ENCODE measurements around the gene FGGY. TPM values are rescaled to one million over a fixed set of nuclear protein-coding genes. Genes with fewer than 3 reads are reported as not detected.

Gene FGGY
- total RNA-seq, 1 experiment from 2014 or later: 17.8 TPM

DNA sequence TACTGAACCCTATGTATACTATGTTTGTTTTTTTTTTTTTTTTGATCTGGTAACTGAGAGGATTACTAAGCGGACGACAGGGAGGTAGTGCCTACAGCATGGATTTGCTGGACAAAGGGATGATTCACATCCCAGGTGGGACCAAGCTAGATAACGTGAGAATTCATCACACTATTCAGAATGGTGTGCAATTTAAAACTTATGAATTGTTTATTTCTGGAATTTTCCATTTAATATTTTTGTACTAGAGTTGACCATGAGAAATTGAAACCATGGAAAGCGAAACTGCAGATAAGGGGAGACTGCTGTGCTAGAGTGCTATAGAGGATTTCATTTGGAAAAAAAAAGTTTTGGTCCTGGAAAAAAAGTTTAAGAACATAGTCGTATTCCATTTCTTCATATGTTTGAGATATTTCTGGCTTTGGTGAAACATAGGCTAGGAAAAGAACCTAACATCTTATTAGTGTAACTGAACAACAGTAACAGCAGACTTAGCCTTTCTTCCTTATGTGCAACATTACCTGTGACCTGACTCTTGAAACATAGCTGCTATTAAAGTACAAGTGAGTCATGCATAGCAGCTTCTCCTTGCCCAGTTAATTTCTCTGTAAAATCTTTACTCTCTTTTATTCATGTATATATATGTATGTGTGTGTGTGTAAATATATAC lies 202.5 kb downstream of the FGGY start:
- no peaks in the 10 kb centered on the region for H3K27me3 ChIP-seq (ENCODE audit: insufficient read depth, low read depth)
- H3K4me1 ChIP-seq (replicated peaks; ENCODE audit: insufficient read depth): peaks cover 38% of the 10 kb centered on the region
- peaks cover 14% of the 10 kb centered on the region for H3F3A ChIP-seq (ENCODE audit: insufficient read depth, low read depth)
- no peaks in the 10 kb centered on the region for H3K36me3 ChIP-seq (ENCODE audit: low read depth)
- DNase-seq: peak in 1 of 2 experiments; percentile 76
- ChIA-PET CTCF (no interaction called here), POLR2A (ENCODE audit: unreplicated experiment) (interaction anchor here (0.5 to 0.7 kb wide), 4 partner anchors 132 to 651 kb away, joined by 4 to 19 read pairs (median 12); no protein-coding TSS in a partner anchor)
- peak overlapping the region; percentile 73 for H3K4me2 ChIP-seq
- no peak for TF ChIP-seq EZH2 (IDR thresholded peaks at IDR 0.05; ENCODE audit: low read depth)
- TF ChIP-seq, protein P1, sequence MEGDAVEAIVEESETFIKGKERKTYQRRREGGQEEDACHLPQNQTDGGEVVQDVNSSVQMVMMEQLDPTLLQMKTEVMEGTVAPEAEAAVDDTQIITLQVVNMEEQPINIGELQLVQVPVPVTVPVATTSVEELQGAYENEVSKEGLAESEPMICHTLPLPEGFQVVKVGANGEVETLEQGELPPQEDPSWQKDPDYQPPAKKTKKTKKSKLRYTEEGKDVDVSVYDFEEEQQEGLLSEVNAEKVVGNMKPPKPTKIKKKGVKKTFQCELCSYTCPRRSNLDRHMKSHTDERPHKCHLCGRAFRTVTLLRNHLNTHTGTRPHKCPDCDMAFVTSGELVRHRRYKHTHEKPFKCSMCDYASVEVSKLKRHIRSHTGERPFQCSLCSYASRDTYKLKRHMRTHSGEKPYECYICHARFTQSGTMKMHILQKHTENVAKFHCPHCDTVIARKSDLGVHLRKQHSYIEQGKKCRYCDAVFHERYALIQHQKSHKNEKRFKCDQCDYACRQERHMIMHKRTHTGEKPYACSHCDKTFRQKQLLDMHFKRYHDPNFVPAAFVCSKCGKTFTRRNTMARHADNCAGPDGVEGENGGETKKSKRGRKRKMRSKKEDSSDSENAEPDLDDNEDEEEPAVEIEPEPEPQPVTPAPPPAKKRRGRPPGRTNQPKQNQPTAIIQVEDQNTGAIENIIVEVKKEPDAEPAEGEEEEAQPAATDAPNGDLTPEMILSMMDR (conservative IDR thresholded peaks at IDR 0.05): no peak
- intact Hi-C loops (cut with micrococcal nuclease; ENCODE audit: unreplicated experiment): no loop called here
- BruUV-seq (replicated peaks): no TSS peak
- H3K9me2 ChIP-seq (ENCODE audit: insufficient read depth): no peaks in the 10 kb centered on the region
- H4K20me1 ChIP-seq (ENCODE audit: insufficient read depth): no peaks in the 10 kb centered on the region
- H3K79me2 ChIP-seq (ENCODE audit: low read depth): no peaks in the 10 kb centered on the region
- H2AFZ ChIP-seq: no peak overlapping the region
- no peaks in the 10 kb centered on the region for H3K9me3 ChIP-seq (ENCODE audit: insufficient read depth, low read depth)
- peak overlapping the region; percentile 79 for H3K27ac ChIP-seq
- peak overlapping the region; percentile 41 for H3K4me3 ChIP-seq

DNA sequence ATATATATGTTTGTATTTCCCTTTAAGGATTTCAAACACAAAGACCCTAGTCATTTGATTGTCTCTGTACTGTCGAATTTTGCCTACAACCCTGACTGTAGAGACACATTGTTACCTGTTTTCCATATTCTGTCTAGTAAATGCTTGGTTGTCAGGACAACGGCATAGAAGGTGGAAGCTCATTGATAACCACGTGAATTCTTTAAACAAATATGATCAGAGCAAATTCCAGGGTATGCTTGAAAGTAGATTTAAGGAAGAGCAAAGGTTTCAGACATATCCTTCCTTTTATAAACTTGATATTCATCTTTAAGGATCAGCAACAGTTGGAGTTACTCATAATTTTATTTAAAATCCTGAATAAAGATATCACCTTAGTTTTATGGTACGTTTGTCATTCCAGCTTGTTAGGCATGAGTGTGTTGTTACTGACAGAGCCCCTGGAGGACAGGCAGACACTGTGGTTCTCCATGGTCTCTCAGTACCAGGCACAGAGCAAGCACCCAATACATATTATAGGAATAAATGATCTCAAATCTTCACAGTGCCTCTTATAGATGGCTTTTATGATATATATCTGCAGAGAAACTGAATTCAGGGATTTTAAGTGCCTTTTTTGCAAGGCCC lies 203.2 kb downstream of the FGGY start:
- Histone ChIP-seq H4K20me1 (ENCODE audit: insufficient read depth) (no peaks in the 10 kb centered on the region), H3K27ac (peak overlapping the region; percentile 79), H3K27me3 (ENCODE audit: insufficient read depth, low read depth) (no peaks in the 10 kb centered on the region), H3F3A (ENCODE audit: insufficient read depth, low read depth) (peaks cover 14% of the 10 kb centered on the region), H3K4me2 (peak overlapping the region; percentile 73), H3K79me2 (ENCODE audit: low read depth) (no peaks in the 10 kb centered on the region), H3K4me3 (peak overlapping the region; percentile 41), H3K4me1 (replicated peaks; ENCODE audit: insufficient read depth) (peaks cover 38% of the 10 kb centered on the region), H2AFZ (no peak overlapping the region), H3K9me2 (ENCODE audit: insufficient read depth) (no peaks in the 10 kb centered on the region), H3K9me3 (ENCODE audit: insufficient read depth, low read depth) (no peaks in the 10 kb centered on the region), H3K36me3 (ENCODE audit: low read depth) (no peaks in the 10 kb centered on the region)
- intact Hi-C loops (cut with micrococcal nuclease; ENCODE audit: unreplicated experiment): loop anchor here (1.0 kb wide), 1 partner anchor 73 kb away; no protein-coding TSS in a partner anchor
- BruUV-seq (replicated peaks): no TSS peak
- TF ChIP-seq, protein P1 (conservative IDR thresholded peaks at IDR 0.05): no peak
- no peak for TF ChIP-seq EZH2 (IDR thresholded peaks at IDR 0.05; ENCODE audit: low read depth)
- ChIA-PET CTCF (no interaction called here), POLR2A (ENCODE audit: unreplicated experiment) (no interaction called here)
- DNase-seq: peak in 1 of 2 experiments; percentile 81

DNA sequence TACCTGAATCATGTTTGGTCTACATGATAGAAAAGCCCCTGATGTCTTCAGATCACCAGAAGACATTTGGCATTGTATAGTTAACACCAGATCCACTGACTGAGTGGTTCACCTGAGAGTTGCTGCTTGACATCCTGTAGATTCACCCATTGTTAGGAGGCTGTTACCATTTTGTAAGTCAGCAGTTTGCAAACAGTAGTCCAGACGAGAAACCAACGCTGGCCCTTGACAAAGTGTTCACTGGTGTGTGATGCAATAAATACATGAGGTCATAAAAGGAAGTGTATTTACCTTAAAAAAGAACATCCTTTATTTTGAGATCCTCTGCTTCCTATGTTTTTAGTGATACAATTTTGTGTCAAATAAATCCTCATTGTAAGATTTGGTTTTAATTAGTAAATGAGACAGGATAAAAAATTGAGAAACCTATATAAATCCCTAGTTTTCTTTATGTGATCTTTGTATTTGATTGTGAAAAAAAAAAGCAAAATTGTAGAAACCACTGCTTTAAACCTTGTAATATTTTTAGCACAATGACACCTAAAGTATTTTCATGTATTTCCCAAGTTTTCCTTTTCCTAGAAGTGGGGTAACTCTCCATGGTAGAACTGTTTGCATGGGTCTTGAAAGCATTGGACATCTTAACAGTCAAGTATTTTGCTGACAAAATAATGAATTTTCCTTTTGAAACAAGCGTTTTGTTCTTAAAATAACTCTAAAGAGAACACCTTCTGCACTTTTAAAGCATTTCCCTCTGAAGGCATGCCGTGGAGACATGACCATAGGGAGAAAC lies 204.3 kb downstream of the FGGY start:
- H2AFZ ChIP-seq: no peak overlapping the region; the same call in 1 of the 2 replicates
- TF ChIP-seq, protein P1 (conservative IDR thresholded peaks at IDR 0.05): no peak
- no peaks in the 10 kb centered on the region for H3K9me2 ChIP-seq (ENCODE audit: insufficient read depth)
- no TSS peak for BruUV-seq (replicated peaks)
- peaks cover 14% of the 10 kb centered on the region for H3F3A ChIP-seq (ENCODE audit: insufficient read depth, low read depth)
- no peaks in the 10 kb centered on the region for H3K27me3 ChIP-seq (ENCODE audit: insufficient read depth, low read depth)
- H3K36me3 ChIP-seq (ENCODE audit: low read depth): no peaks in the 10 kb centered on the region
- H4K20me1 ChIP-seq (ENCODE audit: insufficient read depth): no peaks in the 10 kb centered on the region
- no peak overlapping the region for H3K4me3 ChIP-seq
- intact Hi-C loops (cut with micrococcal nuclease; ENCODE audit: unreplicated experiment): loop anchor here (1.0 kb wide), 1 partner anchor 74 kb away; no protein-coding TSS in a partner anchor
- no peaks in the 10 kb centered on the region for H3K9me3 ChIP-seq (ENCODE audit: insufficient read depth, low read depth)
- DNase-seq: no peak
- peak overlapping the region; percentile 73; the same call in 1 of the 2 replicates for H3K4me2 ChIP-seq
- ChIA-PET POLR2A (ENCODE audit: unreplicated experiment) (no interaction called here), CTCF (no interaction called here)
- peak overlapping the region; percentile 79 for H3K27ac ChIP-seq
- H3K79me2 ChIP-seq (ENCODE audit: low read depth): no peaks in the 10 kb centered on the region
- peaks cover 45% of the 10 kb centered on the region for H3K4me1 ChIP-seq (replicated peaks; ENCODE audit: insufficient read depth)
